ENCODE results near the gene GRID2. TPM values are rescaled to one million over a fixed set of nuclear protein-coding genes. Genes with fewer than 3 reads are reported as not detected.
A peak's percentile ranks its signal among the peaks of the same experiment; 100 is the strongest.

The GRID2 gene
- total and polyA plus RNA-seq, 2 of the 4 experiments (the other 2 are of a cell fraction): under 0.01 TPM; not detected in 1

DNA sequence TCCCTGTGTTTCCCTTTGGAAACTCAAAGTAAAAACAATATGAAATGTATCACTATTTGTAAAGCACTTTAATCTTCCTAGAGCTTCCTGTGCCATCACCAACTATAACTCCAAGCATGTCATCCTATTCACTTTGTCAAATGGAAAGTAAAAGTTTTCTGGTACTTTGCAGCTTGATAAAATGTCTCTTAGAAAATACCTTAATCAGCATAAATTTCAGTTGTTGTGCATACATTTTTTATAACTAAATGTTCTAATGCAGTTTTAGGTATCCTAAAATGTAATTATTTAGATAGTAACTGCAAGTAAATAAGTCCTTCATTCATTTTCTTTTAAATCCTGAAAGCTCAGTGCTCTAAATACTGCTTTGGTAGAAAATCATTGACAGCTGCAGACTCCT is 558.7 kb downstream of the GRID2 start:
- Histone ChIP-seq H3K23ac (ENCODE audit: low read depth, low read length) (no peak overlapping the region), H3K56ac (ENCODE audit: extremely low read depth, insufficient read depth, low read length) (no peak overlapping the region), H3K9me1 (ENCODE audit: insufficient read depth, low read length) (no peaks in the 10 kb centered on the region), H3K14ac (replicated peaks; ENCODE audit: low read depth, low read length) (no peak overlapping the region), H2BK20ac (ENCODE audit: low read depth, low read length) (no peak overlapping the region), H3K9ac (ENCODE audit: low read depth, low read length) (no peak overlapping the region), H2BK15ac (ENCODE audit: low read depth, low read length) (no peak overlapping the region), H4K91ac (ENCODE audit: insufficient read depth, low read depth, low read length) (no peak overlapping the region), H4K5ac (ENCODE audit: low read depth, low read length) (no peak overlapping the region), H3K4me3 (ENCODE audit: insufficient read depth, low read depth, low read length) (no peak overlapping the region), H3K9me3 (ENCODE audit: control insufficient read depth, insufficient read depth, low read length) (no peaks in the 10 kb centered on the region), H2BK120ac (ENCODE audit: low read depth, low read length) (no peak overlapping the region), H3K4me1 (ENCODE audit: control insufficient read depth, insufficient read depth, low read length) (no peaks in the 10 kb centered on the region), H2AK5ac (ENCODE audit: low read depth, low read length) (no peak overlapping the region), H3K4ac (ENCODE audit: low read depth, low read length) (no peak overlapping the region), H2BK5ac (ENCODE audit: low read depth, low read length, poor library complexity, severe bottlenecking) (no peak overlapping the region), H3K36me3 (ENCODE audit: control insufficient read depth, insufficient read depth, low read length) (no peaks in the 10 kb centered on the region), H3K27ac (ENCODE audit: insufficient read depth, low read length) (no peak overlapping the region), H3K18ac (ENCODE audit: low read depth, low read length) (no peak overlapping the region), H3K4me2 (ENCODE audit: low read depth, low read length) (no peak overlapping the region), H4K8ac (ENCODE audit: low read depth in 2 of 2, low read length in 2 of 2) (no peak overlapping the region), H2AFZ (replicated peaks; ENCODE audit: low read length, poor library complexity) (no peak overlapping the region), H4K20me1 (ENCODE audit: insufficient read depth, low read length) (no peaks in the 10 kb centered on the region), H3K27me3 (ENCODE audit: control insufficient read depth, insufficient read depth, low read length) (no peaks in the 10 kb centered on the region), H2AK9ac (replicated peaks; ENCODE audit: low read depth, low read length, poor library complexity) (no peak overlapping the region), H3K79me1 (ENCODE audit: low read depth in 1 of 2, low read length in 2 of 2) (no peaks in the 10 kb centered on the region)
- BruUV-seq (replicated peaks): no TSS peak
- in situ Hi-C loops (cut with MboI; ENCODE audit: low sequenced_read_pairs): no loop called here
- CTCF ChIA-PET: no interaction called here
- no peak for ATAC-seq (ENCODE audit: low read depth)
- TF ChIP-seq MAFK (IDR thresholded peaks at IDR 0.05; ENCODE audit: low read depth, low read length): peak; percentile 93
- TF ChIP-seq BHLHE40 (IDR thresholded peaks at IDR 0.05; ENCODE audit: low read depth, low read length): no peak
- no peak for TF ChIP-seq RCOR1 (IDR thresholded peaks at IDR 0.05; ENCODE audit: insufficient replicate concordance, low read length)
- TF ChIP-seq MAZ (IDR thresholded peaks at IDR 0.05; ENCODE audit: borderline replicate concordance, low read depth, low read length): no peak
- DNase-seq: no peak
- dilution Hi-C loops (cut with HindIII; ENCODE audit: low sequenced_read_pairs, unreplicated experiment): no loop called here
- POLR2A ChIA-PET (ENCODE audit: unreplicated experiment): no interaction called here
- intact Hi-C loops (cut with micrococcal nuclease): no loop called here
